NCI-H345 treated with DMSO at 0.1 percent for 48 hours (cell line): ENCODE data around the gene AJM1.
A peak's percentile ranks its signal among the peaks of the same experiment; 100 is the strongest.
"Not testable (repeated sequence)": the region's sequence is repeated elsewhere in the genome, so short reads cannot be mapped to it uniquely, and the experiment has no call there.

ENCODE experiments used
- DNase-seq: peaks from one replicate; lab custom pipeline; 2025; ENCODE audit not compliant: unreplicated experiment; lab: John Stamatoyannopoulos, UW

Gene AJM1

DNA sequence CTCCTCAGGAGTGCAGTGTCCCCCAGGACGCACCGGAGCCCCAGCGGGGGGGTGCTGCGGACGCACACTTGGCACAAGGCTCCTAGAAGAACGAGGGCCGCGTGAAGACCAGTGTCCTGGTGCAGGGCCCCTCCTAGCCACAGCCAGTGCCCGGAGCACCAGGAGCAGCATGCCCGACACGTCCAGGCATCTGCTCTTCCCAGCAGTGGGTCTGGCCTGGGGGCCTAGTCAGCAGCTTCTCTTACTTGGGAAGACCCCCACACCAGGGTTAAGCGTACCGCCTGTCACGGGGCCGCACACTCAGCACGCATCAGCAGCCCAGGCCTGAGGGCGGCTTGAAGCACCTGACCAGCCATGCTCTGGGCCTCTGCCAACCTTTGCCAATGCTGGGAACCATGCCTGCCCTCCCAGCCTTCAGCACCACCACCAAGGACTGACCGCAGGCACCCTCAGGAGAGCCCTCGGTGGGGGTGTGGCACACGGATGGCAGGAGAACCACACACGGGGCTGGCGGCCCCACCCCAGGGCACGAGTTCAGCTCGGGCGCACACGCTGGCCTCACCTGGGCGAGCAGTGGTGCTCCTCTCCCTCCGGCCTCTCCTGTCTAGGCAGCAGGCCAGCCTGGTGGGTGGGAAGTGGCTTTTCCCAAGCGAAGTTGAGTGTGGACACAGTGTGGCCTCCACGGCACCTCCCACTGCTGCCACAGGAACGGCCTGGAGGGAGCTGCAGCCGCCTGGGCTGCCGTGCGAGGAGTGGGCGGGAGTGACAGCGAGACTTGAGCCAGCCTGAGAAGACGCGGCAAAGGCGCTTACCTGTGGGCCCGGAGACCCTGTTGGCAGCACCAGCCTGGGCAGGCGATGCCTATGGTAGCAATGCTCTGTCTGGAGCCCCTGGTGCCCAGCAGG, 12.0 kb upstream of the AJM1 start:
- no peak for DNase-seq

DNA sequence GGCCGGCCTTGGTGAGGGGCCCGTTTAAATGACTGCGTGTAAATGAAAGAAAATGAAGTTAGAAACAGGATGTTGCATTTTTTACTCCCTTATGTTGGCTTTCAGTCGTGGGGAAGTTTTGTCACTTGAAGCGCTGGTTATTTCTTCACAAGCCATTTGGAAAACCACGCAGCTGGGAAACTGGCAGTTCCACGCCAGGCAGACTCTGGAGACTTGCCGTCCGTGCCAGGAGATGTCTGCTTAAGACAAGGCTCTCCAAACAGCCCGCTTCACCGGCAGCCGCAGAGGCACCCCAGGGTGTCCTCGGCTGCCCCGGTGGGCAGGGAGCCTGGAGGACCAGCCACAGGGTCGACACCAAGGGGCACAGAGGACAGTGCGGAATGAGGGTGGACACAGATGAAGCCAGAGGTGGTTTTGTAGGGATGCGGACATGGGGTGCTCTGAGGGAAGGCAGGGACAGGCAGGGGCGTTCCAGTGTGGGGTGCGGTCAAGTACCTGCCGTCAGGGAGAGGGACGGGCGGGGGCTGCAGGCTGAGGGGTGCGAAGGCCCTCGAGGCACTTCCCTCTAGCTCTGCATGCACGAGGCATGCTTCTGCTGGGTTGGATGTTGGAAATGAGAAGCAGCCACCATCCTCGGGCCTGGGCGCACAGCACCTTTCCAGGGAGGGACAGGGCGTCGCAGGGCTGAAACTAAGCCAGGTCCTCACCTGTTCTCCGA, 11.1 kb upstream of the AJM1 start:
- DNase-seq: no peak

DNA sequence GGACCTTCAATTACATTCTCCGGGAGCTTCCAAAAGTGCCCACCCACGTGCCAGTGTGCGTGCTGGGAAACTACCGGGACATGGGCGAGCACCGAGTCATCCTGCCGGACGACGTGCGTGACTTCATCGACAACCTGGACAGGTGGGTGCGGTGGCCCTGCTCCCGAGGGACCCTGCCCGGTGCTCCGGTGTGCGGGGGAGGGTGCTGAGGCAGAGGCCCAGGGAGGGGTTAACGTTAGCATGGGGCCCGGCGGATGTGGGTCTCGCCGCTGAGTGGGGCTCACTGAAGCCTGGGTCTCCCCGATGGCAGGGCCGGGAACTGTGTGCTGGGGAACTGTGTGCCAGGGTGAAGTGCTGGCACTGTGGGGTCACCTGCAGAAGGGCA, 10.6 kb upstream of the AJM1 start:
- no peak for DNase-seq

DNA sequence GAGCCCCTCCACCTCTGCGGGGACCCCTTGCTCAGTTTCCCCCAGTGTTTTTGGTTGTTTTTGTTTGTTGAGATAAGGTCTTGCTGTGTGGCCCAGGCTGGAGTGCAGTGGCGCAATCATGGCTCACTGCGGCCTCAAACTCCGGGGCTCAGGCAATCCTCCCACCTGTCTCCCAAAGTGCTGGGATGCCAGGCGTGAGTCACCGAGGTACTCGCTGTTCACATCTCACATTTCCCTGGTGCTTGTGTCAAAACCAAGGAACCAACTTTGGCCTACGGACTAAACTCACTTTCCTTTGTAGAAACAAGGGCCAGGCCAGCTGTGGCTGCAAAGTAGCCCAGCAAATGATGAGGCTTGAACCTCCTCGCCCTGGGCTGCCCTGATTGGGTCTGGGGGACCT, 9.7 kb upstream of the AJM1 start:
- DNase-seq: no peak

DNA sequence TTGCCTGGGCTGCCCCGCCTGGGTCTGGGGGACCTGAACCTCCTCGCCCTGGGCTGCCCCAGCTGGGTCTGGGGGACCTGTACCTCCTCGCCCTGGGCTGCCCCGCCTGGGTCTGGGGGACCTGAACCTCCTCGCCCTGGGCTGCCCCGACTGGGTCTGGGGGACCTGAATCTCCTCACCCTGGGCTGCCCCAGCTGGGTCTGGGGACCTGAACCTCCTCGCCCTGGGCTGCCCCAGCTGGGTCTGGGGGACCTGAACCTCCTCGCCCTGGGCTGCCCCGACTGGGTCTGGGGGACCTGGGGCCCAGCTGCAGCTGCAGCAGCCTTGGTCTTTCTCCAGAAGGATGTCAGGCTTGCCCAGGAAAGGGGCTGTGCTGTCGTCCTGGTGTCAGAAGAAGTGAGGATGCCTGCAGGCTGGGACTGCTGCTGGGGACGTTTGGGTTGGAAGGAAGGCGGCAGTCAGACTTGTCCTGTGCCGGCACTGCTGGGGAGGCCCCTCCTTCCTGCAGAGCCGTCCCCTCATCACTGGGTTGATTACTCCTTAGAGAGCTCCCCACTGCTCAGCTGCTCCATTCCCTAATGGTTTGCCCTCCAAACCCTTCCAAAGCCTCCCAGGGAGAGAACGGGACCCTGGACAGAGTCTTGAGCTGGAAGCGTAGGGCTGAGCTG, 8.8 kb upstream of the AJM1 start:
- not testable (repeated sequence) for DNase-seq

DNA sequence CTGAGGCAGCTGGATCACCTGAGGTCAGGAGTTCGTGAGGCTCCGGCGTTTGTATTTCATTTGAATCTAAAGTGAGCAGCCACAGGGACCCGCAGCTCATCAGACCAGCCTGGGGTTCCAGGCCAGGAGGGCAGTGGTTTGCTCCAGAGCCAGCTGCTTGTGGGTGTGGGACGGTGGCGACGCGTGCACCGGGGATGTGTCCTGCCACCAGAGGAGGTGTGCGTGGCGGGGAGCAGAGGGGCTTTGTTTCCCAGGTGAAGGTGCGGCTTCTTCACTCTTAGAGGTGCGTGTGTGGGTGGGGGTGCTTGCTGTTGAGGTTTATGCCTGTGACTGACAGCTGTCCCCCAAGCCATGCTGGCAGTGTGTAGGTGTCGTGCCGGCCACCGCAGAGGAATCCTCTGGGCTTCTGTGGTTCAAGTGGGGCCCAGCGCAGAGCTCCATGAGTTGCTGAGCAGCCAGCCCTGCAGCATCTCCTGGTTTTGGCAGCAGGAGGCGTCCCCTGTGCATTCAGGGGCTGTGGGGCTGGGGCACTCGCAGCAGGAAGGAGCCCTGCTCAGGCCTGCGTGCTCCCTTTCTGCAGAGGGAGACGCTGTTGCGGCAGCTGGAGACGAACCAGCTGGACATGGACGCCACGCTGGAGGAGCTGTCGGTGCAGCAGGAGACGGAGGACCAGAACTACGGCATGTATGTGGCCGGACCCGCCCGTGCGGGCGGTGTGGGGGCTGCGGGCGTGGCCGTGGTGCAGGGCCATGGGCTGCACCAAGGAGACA, 6.9 kb upstream of the AJM1 start:
- DNase-seq: no peak

DNA sequence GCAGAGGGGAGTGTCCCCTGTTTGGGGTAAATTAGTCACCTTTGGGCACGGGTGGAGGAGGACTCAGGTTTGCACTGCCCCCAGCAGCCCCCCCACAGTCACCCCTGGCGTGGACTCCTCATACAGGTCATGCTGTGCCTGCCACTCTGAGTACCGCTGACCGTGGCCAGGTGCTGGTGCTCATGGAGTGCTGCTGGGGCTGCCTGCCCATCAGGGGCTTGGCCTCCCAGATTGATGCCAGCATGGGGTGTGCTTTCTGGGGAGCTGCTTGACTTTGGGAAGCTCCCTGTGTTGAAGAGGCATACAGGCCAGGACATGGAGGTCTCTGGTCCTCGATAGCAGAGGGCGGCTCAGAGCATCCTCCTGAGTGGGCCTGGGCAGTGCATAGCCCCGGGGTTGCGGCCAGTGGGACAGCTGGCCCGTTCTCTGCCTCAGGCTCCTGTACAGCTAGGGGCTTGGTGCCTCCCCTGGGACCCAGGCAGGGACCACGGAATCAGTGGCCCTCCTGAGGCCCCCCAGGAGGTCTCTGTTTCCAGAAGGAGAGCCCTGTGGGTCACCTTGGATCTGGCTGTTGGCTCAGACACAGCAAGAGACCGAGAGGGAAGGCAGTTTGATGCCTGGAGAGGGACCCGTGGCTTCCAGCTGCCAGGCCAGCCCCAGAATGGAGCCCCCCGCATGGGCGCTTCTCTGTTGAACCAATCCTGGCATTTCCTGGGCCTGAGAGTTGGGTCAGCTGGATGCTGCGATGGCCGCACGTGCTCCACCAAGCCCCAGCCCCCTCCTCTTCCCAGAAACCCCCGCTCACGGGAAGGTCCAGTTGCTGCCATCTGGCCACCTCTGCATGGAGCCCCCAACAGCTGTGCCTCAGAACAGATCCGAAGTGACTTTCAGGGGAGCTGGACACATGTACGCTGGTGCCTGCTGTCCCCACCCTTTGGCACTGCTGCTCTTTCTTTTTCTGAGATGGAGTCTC, 6.1 kb upstream of the AJM1 start:
- no peak for DNase-seq

DNA sequence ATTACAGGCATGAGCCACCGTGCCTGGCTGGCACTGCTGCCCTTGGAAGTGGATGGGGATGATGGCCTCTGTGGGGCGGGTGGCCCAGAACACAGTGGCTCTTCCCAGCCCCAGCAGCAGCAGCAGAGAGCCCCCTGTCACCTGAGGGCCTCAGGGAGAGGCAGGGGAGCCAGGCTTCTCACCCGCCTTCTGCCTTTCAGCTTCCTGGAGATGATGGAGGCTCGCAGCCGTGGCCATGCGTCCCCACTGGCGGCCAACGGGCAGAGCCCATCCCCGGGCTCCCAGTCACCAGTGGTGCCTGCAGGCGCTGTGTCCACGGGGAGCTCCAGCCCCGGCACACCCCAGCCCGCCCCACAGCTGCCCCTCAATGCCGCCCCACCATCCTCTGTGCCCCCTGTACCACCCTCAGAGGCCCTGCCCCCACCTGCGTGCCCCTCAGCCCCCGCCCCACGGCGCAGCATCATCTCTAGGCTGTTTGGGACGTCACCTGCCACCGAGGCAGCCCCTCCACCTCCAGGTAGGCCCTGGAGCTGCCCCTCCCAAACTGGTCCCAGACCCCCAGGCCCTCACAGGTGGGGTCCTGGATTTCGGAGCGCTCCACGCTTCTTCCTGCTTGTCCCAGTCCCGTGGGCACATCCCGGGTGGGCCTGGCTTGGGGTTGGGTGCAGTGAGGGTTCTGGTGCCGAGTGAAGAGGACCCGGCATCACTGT, 5.0 kb upstream of the AJM1 start:
- DNase-seq: no peak

DNA sequence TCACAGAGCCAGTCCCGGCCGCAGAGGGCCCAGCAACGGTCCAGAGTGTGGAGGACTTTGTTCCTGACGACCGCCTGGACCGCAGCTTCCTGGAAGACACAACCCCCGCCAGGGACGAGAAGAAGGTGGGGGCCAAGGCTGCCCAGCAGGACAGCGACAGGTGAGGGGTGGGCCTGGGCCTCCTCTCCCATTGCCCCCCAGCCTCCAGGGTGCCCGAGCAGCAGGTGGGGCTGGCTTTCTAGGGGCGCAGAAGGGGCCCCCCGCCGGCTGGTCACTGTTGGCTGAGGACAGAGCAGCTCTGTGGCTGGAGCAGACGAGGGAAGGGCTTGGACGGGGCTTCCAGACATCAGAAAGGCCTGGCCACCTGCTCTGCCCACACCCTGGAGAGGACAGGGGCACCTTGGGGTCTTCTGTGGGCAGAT, 4.4 kb upstream of the AJM1 start:
- DNase-seq: not testable (repeated sequence)

DNA sequence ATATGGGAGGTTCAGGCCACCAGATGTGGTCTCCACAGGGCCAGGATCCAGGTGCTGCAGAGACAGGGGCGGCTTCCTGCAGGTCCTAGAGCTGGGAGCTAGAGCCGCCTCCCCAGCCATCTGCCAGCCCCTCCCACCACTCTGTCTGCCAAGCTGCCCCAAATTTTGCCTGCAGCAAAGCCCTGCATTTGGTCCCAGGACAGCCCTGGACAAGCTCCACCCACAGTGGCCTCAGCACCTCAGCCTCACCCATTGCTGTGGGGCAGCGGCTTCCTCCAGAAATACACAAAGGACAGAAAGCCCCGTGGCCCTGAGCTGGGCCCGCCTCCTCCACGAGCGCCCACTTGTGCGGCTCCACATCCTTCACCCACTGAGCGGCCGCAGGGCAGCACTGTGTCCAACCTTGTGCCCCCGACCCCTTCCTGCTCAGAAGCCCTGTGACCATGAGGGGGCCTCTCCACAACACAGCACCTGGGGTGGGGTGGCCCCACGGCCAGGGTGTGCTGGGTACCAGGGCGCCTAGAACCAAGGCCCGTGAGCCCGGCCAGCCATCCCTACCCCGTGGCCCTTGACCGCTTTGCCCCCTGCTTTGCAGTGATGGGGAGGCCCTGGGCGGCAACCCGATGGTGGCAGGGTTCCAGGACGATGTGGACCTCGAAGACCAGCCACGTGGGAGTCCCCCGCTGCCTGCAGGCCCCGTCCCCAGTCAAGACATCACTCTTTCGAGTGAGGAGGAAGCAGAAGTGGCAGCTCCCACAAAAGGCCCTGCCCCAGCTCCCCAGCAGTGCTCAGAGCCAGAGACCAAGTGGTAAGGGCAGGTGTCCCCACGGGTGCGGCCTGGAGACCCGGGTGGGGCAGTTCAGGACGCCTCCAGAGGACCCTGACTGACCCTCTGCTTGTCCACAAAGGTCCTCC, 3.7 kb upstream of the AJM1 start:
- no peak for DNase-seq

DNA sequence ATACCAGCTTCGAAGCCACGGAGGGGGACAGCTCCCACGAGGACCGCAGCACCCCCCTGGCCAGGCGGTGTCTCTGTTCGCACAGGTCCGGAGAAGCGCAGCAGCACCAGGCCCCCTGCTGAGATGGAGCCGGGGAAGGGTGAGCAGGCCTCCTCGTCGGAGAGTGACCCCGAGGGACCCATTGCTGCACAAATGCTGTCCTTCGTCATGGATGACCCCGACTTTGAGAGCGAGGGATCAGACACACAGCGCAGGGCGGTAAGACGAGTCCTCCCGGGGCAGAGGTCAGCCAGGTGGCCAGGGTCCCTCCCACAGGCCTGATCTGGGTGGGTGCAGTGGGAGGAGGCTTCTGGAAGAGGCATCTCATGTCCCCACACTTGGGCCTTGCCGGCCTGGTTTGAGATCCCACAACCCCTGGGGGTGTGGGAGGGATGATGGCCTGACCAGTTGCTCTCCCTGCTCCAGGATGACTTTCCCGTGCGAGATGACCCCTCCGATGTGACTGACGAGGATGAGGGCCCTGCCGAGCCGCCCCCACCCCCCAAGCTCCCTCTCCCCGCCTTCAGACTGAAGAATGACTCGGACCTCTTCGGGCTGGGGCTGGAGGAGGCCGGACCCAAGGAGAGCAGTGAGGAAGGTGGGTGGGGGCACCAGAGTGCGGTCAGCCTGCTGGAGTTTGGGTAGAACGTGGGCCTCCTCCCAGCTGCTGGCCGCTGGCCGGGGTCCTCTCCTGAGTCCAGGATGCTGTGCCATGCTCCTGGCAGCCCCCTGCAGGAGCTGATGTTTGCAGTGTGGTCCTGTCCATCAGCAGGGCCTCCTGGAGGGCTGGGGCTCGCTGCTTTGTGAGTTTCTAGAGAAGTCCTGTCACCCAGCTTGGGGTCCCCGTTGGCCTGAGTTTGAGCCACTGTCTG, 2.8 kb upstream of the AJM1 start:
- no peak for DNase-seq

DNA sequence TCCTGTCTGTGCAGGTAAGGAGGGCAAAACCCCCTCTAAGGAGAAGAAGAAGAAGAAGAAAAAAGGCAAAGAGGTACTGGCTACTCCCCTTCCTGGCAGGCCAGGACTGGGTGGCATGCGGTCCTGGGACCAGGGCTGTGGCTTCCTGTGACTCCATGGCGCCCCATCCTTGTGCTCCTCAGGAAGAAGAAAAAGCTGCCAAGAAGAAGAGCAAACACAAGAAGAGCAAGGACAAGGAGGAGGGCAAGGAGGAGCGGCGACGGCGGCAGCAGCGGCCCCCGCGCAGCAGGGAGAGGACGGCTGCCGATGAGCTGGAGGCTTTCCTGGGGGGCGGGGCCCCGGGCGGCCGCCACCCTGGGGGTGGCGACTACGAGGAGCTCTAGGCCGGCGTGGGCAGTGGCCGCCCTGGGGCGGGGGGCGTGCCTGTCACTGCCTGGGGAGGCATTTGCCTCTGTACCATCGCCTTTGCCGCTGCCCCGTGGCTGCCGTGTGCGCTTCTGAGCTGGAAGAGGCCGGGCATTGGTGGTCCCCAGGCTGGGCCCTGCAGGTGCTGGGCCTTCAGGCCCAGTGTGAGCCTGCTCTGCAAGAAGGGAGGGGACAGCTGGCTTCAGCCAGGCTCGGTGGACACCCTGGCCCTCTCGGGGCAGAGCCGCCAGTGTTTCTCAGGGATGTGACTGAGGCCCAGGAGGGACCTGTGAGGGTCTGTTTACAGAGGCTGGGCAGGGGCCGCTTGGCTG, 2.0 kb upstream of the AJM1 start:
- DNase-seq: no peak

DNA sequence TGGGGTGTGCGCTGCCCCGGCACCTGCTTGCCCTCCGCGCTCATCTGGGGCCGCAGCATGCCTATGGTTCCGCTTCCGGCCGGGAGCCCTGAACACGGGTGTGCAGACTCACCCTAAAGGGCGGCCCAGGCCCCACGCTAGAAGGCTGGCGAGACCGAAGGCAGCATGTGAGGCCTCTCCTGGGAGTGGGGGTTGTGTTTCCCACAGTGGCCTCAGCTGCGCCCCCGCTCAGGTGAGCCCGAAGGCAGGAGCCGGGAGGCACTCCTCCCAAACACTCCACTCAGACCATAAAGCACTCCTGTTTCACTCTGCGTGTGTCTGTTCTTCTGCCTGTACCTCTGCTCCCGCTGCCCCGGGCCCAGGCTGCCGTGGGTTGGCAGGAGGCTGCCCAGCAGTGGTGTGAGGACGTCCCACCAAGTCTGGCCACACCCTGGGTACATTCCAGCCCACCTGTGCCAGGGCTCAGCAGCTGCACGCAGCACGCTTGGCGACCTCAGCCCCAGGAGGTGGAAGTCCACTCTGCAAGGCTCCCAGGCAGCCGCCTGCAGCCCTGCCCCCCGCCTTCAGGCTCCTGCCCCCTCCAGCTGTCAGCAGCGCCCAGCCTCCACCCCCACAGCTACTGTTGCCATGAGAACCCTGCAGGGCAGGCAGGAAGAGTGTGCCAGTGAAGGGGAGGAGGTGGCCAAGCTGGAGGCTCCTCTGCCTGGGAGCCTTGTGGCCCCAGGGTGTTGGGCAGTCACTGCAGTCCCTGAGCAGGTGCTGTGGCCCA, 1.2 kb upstream of the AJM1 start:
- DNase-seq: peak; percentile 69

DNA sequence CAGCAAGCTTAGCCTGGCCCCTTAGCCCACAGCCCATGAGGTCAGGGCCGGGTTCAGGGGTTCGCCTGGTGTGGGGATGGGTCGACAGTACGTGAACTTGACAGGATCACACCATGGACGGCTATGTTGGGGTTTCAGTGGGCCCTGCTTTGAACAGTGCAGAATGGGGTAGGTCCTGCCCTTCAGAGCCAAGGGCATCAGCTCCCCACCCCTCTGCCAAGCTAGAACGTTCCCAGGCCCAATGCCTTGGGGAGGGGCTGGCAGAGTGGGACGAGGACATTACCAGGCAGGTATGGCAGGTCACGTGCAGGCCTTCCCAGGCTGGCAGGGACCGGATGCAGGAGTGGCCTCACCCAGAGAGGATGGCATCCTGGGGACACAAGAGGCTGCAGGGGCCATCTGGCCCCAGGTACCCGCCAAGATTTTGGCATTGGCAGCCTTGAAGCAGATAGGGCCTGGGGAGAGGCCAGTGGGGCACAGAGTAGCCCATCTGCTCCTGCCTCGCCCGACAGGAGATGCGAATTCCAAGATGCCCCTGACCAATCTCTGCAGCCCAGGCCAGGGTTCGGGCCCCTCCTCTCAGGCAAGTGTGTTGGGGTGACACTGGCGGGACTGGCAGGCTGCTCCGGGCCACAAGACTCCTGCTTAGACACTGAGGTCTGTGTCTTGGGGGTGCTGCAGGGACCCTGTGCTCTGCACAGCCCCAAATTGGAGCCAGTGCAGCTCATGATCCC, 465 bp upstream of the AJM1 start:
- peak; percentile 42 for DNase-seq

DNA sequence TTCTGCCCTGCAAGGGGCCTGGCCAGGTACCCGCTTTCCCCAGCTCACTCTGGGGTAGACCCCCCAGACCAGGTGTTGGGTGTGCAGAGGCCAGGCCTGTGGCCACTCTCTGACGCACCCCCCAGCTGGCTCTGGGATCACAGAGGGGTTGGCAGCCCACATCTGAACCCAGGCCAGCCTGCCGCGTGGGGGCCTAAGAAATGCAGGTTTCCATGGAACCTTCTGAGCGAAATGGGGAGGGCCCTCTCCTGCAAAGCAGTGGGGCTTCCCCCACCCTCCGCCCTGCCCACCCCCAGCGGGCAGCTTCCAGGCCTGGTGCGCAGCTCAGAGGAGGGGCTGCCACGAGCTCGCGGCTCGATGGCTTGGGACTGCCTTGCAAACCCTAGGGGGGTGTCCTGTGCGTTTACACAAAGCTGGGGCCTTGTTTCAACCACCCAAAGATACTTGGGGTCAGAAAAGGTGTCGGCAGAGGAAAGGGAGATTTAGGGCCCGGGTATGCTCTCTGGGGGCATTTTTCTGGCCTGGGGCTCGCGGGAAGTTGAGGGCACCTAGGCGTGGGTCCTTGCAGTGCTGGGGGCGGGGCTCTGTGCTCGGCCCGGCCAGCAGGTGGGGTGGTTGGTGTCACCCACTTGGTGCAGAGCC, 1.0 kb downstream of the AJM1 start:
- DNase-seq: not testable (repeated sequence)
